Measurements from ENCODE around the gene TMEM51. TPM values are rescaled to one million over a fixed set of nuclear protein-coding genes. Genes with fewer than 3 reads are reported as not detected.
A peak's percentile ranks its signal among the peaks of the same experiment; 100 is the strongest.

TMEM51 gene
- total RNA-seq, 1 donor from 2014 or later, result 86.7 TPM

GRCh38 chr1:15201221-15201620 lies 47.7 kb downstream of the TMEM51 start:
- no peak for TF ChIP-seq CTCF (conservative IDR thresholded peaks at IDR 0.05; ENCODE audit: low read depth, low read length)
- no peak for DNase-seq (ENCODE audit: low read depth)
- H3K4me3 ChIP-seq (ENCODE audit: low read depth, low read length), result peak overlapping the region; percentile 37

- peak; percentile 88 for DNase-seq (ENCODE audit: low read depth)
- peak overlapping the region; percentile 13 for H3K4me3 ChIP-seq (ENCODE audit: low read depth, low read length)
- TF ChIP-seq CTCF (conservative IDR thresholded peaks at IDR 0.05; ENCODE audit: low read depth, low read length), result peak; percentile 6
These were observed 48.5 kb downstream of the TMEM51 start for GRCh38 chr1:15201849-15202551.

GRCh38 chr1:15204931-15205330 lies 51.4 kb downstream of the TMEM51 start:
- DNase-seq (ENCODE audit: low read depth), result no peak
- no peak for TF ChIP-seq CTCF (conservative IDR thresholded peaks at IDR 0.05; ENCODE audit: low read depth, low read length)
- H3K4me3 ChIP-seq (ENCODE audit: low read depth, low read length), result no peak overlapping the region

GRCh38 chr1:15205586-15206346 lies 52.2 kb downstream of the TMEM51 start:
- DNase-seq (ENCODE audit: low read depth), result no peak
- no peak for TF ChIP-seq CTCF (conservative IDR thresholded peaks at IDR 0.05; ENCODE audit: low read depth, low read length)
- no peak overlapping the region for H3K4me3 ChIP-seq (ENCODE audit: low read depth, low read length)

- H3K4me3 ChIP-seq (ENCODE audit: low read depth, low read length), result no peak overlapping the region
- no peak for DNase-seq (ENCODE audit: low read depth)
- no peak for TF ChIP-seq CTCF (conservative IDR thresholded peaks at IDR 0.05; ENCODE audit: low read depth, low read length)
These were observed 53.0 kb downstream of the TMEM51 start for GRCh38 chr1:15206418-15207030.

GRCh38 chr1:15207031-15207828 lies 53.7 kb downstream of the TMEM51 start:
- no peak overlapping the region for H3K4me3 ChIP-seq (ENCODE audit: low read depth, low read length)
- no peak for TF ChIP-seq CTCF (conservative IDR thresholded peaks at IDR 0.05; ENCODE audit: low read depth, low read length)
- DNase-seq (ENCODE audit: low read depth), result no peak

Measured in epithelial cell of proximal tubule (primary cell).